ENCODE results near the gene CNN2.

Gene CNN2

GRCh38 chr19:1032264-1032867 is 6.0 kb downstream of the CNN2 start:
- WGBS, 2 experiments (ENCODE audit: insufficient coverage in 2 of 2), result 91 to 93% methylated on average over 19 to 20 of the region's 20 CpGs
- peaks cover 54% of the 10 kb centered on the region for H3K36me3 ChIP-seq (ENCODE audit: control insufficient read depth, insufficient read depth, low read length)

GRCh38 chr19:1035998-1036621 is 9.7 kb downstream of the CNN2 start:
- H3K27ac ChIP-seq (ENCODE audit: low read depth, low read length, severe bottlenecking), result no peak overlapping the region
- H3K36me3 ChIP-seq (ENCODE audit: control insufficient read depth, insufficient read depth, low read length), result peaks cover 55% of the 10 kb centered on the region
- no peak overlapping the region for H3K4me3 ChIP-seq (ENCODE audit: extremely low read depth, insufficient read depth, low read length, poor library complexity, severe bottlenecking)
- WGBS, 2 experiments (ENCODE audit: insufficient coverage in 2 of 2), result 89 to 90% methylated on average over 23 to 29 of the region's 29 CpGs
- peaks cover 3% of the 10 kb centered on the region for H3K4me1 ChIP-seq (ENCODE audit: control insufficient read depth, insufficient read depth, low read length, poor library complexity, severe bottlenecking)
- H3K9me3 ChIP-seq (ENCODE audit: control insufficient read depth, low read length), result no peaks in the 10 kb centered on the region

More at GRCh38 chr19:1032264-1032867, 6.0 kb downstream of the CNN2 start:
- H3K27ac ChIP-seq (ENCODE audit: low read depth, low read length, severe bottlenecking), result no peak overlapping the region
- peaks cover 2% of the 10 kb centered on the region for H3K4me1 ChIP-seq (ENCODE audit: control insufficient read depth, insufficient read depth, low read length, poor library complexity, severe bottlenecking)
- no peak overlapping the region for H3K4me3 ChIP-seq (ENCODE audit: extremely low read depth, insufficient read depth, low read length, poor library complexity, severe bottlenecking)
- H3K9me3 ChIP-seq (ENCODE audit: control insufficient read depth, low read length), result no peaks in the 10 kb centered on the region

GRCh38 chr19:1037621-1038064 is 11.2 kb downstream of the CNN2 start:
- no peak overlapping the region for H3K27ac ChIP-seq (ENCODE audit: low read depth, low read length, severe bottlenecking)
- WGBS, 2 experiments (ENCODE audit: insufficient coverage in 2 of 2), result 93 to 95% methylated on average over 17 to 18 of the region's 22 CpGs

GRCh38 chr19:1038978-1039645 is 12.7 kb downstream of the CNN2 start:
- 65 to 71% methylated on average over 22 of the region's 22 CpGs for WGBS, 2 experiments (ENCODE audit: insufficient coverage in 2 of 2)
- Histone ChIP-seq H3K27ac (ENCODE audit: low read depth, low read length, severe bottlenecking) (peak overlapping the region; percentile 45), H3K4me1 (ENCODE audit: control insufficient read depth, insufficient read depth, low read length, poor library complexity, severe bottlenecking) (peaks cover 7% of the 10 kb centered on the region), H3K4me3 (ENCODE audit: extremely low read depth, insufficient read depth, low read length, poor library complexity, severe bottlenecking) (no peak overlapping the region), H3K9me3 (ENCODE audit: control insufficient read depth, low read length) (no peaks in the 10 kb centered on the region), H3K36me3 (ENCODE audit: control insufficient read depth, insufficient read depth, low read length) (peaks cover 34% of the 10 kb centered on the region)

More at GRCh38 chr19:1037621-1038064, 11.2 kb downstream of the CNN2 start:
- Histone ChIP-seq H3K36me3 (ENCODE audit: control insufficient read depth, insufficient read depth, low read length) (peaks cover 43% of the 10 kb centered on the region), H3K4me1 (ENCODE audit: control insufficient read depth, insufficient read depth, low read length, poor library complexity, severe bottlenecking) (peaks cover 7% of the 10 kb centered on the region), H3K9me3 (ENCODE audit: control insufficient read depth, low read length) (no peaks in the 10 kb centered on the region), H3K4me3 (ENCODE audit: extremely low read depth, insufficient read depth, low read length, poor library complexity, severe bottlenecking) (no peak overlapping the region)

- 3 to 4% methylated on average over 39 to 51 of the region's 56 CpGs for WGBS, 2 experiments (ENCODE audit: insufficient coverage in 2 of 2)
- Histone ChIP-seq H3K9me3 (ENCODE audit: control insufficient read depth, low read length) (no peaks in the 10 kb centered on the region), H3K36me3 (ENCODE audit: control insufficient read depth, insufficient read depth, low read length) (peaks cover 34% of the 10 kb centered on the region), H3K4me1 (ENCODE audit: control insufficient read depth, insufficient read depth, low read length, poor library complexity, severe bottlenecking) (peaks cover 7% of the 10 kb centered on the region), H3K4me3 (ENCODE audit: extremely low read depth, insufficient read depth, low read length, poor library complexity, severe bottlenecking) (peak within 1 kb of the TSS; percentile 65), H3K27ac (ENCODE audit: low read depth, low read length, severe bottlenecking) (peak within 1 kb of the TSS; percentile 45)
These were observed 13.5 kb downstream of the CNN2 start, which contains the start of gene ABCA7 for GRCh38 chr19:1039646-1040475. ABCA7 (plus strand) TSS chr19:1040107; CDS start chr19:1041362, 1,255 bp downstream.

GRCh38 chr19:1040476-1041271 is 14.3 kb downstream of the CNN2 start:
- 6 to 9% methylated on average over 22 to 25 of the region's 27 CpGs for WGBS, 2 experiments (ENCODE audit: insufficient coverage in 2 of 2)
- Histone ChIP-seq H3K4me3 (ENCODE audit: extremely low read depth, insufficient read depth, low read length, poor library complexity, severe bottlenecking) (peak overlapping the region; percentile 65), H3K9me3 (ENCODE audit: control insufficient read depth, low read length) (no peaks in the 10 kb centered on the region), H3K4me1 (ENCODE audit: control insufficient read depth, insufficient read depth, low read length, poor library complexity, severe bottlenecking) (peaks cover 7% of the 10 kb centered on the region), H3K27ac (ENCODE audit: low read depth, low read length, severe bottlenecking) (peak overlapping the region; percentile 10), H3K36me3 (ENCODE audit: control insufficient read depth, insufficient read depth, low read length) (peaks cover 28% of the 10 kb centered on the region)

DNA sequence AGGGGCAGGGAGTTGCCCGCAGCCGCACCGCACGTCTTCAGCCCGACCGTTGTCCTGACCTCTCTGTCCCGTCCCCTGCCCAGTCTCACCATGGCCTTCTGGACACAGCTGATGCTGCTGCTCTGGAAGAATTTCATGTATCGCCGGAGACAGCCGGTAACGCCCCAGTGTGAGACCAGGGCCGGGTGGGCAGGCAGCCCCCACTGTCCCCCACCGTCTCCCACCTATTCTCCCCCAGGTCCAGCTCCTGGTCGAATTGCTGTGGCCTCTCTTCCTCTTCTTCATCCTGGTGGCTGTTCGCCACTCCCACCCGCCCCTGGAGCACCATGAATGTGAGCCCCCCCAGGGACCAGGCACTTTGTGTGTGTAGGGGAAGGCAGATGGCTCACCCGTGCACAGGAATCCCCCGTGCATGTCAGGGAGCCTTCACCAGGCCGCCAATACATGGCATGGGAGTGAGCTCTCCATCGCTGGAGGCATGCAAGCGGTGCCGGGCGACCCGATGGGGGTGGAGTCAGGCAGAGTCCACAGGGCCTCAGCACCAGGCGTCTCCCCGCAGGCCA is 14.9 kb downstream of the CNN2 start:
- H3K4me3 ChIP-seq (ENCODE audit: extremely low read depth, insufficient read depth, low read length, poor library complexity, severe bottlenecking), result peak overlapping the region; percentile 65
- peaks cover 21% of the 10 kb centered on the region for H3K36me3 ChIP-seq (ENCODE audit: control insufficient read depth, insufficient read depth, low read length)
- H3K27ac ChIP-seq (ENCODE audit: low read depth, low read length, severe bottlenecking), result no peak overlapping the region
- H3K9me3 ChIP-seq (ENCODE audit: control insufficient read depth, low read length), result no peaks in the 10 kb centered on the region
- WGBS, 2 experiments (ENCODE audit: insufficient coverage in 2 of 2), result 48 to 52% methylated on average over 24 to 26 of the region's 26 CpGs
- peaks cover 7% of the 10 kb centered on the region for H3K4me1 ChIP-seq (ENCODE audit: control insufficient read depth, insufficient read depth, low read length, poor library complexity, severe bottlenecking)

GRCh38 chr19:1041835-1042685 is 15.7 kb downstream of the CNN2 start:
- no peak overlapping the region for H3K27ac ChIP-seq (ENCODE audit: low read depth, low read length, severe bottlenecking)
- peaks cover 16% of the 10 kb centered on the region for H3K36me3 ChIP-seq (ENCODE audit: control insufficient read depth, insufficient read depth, low read length)
- H3K9me3 ChIP-seq (ENCODE audit: control insufficient read depth, low read length), result no peaks in the 10 kb centered on the region
- H3K4me3 ChIP-seq (ENCODE audit: extremely low read depth, insufficient read depth, low read length, poor library complexity, severe bottlenecking), result no peak overlapping the region
- H3K4me1 ChIP-seq (ENCODE audit: control insufficient read depth, insufficient read depth, low read length, poor library complexity, severe bottlenecking), result peaks cover 7% of the 10 kb centered on the region
- WGBS, 2 experiments (ENCODE audit: insufficient coverage in 2 of 2), result 93 to 95% methylated on average over 31 to 42 of the region's 43 CpGs
